GM23248 (cell line): Measurements from ENCODE around the gene CMTM5. TPM values are rescaled to one million over a fixed set of nuclear protein-coding genes. Genes with fewer than 3 reads are reported as not detected.

ENCODE experiments used
- DNase-seq: peaks from one replicate; pipeline ENCODE4 v3.0.0-alpha.2; 2015
- H2AFZ ChIP-seq: fragments of 200-600 bp; sonication (generic); 2 replicates; pipeline ENCODE4 v1.6.1; 2016; ENCODE audit warnings: antibody characterized with exemption
- H3F3A ChIP-seq: fragments of 200-600 bp; sonication (generic); 2 replicates; pipeline ENCODE4 v1.6.1; 2016; ENCODE audit warnings: mild to moderate bottlenecking, antibody characterized with exemption, mixed run types; ENCODE audit not compliant: insufficient read depth
- H3K27ac ChIP-seq: fragments of 200-600 bp; sonication (generic); 2 replicates; pipeline ENCODE4 v1.5.1; 2016; ENCODE audit warnings: mild to moderate bottlenecking
- H3K27me3 ChIP-seq: fragments of 200-600 bp; sonication (generic); replicated peaks from 2 replicates; pipeline ENCODE4 v1.6.1; 2016; ENCODE audit warnings: mild to moderate bottlenecking; ENCODE audit not compliant: insufficient read depth
- H3K36me3 ChIP-seq: fragments of 200-600 bp; sonication (generic); 2 replicates; pipeline ENCODE4 v1.6.1; 2016; ENCODE audit warnings: low read depth, mild to moderate bottlenecking
- H3K4me1 ChIP-seq: fragments of 200-600 bp; sonication (generic); 2 replicates; pipeline ENCODE4 v1.6.1; 2016; ENCODE audit warnings: mild to moderate bottlenecking; ENCODE audit not compliant: insufficient read depth
- H3K4me2 ChIP-seq: fragments of 200-600 bp; sonication (generic); one replicate; pipeline ENCODE4 v1.6.1; 2016; ENCODE audit warnings: mild to moderate bottlenecking; ENCODE audit not compliant: unreplicated experiment
- H3K4me3 ChIP-seq: fragments of 200-600 bp; sonication (generic); 2 replicates; pipeline ENCODE4 v1.5.1; 2016; ENCODE audit warnings: mild to moderate bottlenecking
- H3K79me2 ChIP-seq: fragments of 200-600 bp; sonication (generic); 2 replicates; pipeline ENCODE4 v1.6.1; 2016; ENCODE audit warnings: mild to moderate bottlenecking; ENCODE audit not compliant: insufficient read depth
- H3K9ac ChIP-seq: fragments of 200-600 bp; sonication (generic); 2 replicates; pipeline ENCODE4 v1.6.1; 2016; ENCODE audit warnings: mild to moderate bottlenecking
- H3K9me2 ChIP-seq: fragments of 200-600 bp; sonication (generic); 2 replicates; pipeline ENCODE4 v1.6.1; 2016; ENCODE audit warnings: mixed run types, mild to moderate bottlenecking, moderate library complexity; ENCODE audit not compliant: insufficient read depth
- H3K9me3 ChIP-seq: fragments of 200-600 bp; sonication (generic); one replicate; pipeline ENCODE4 v1.6.1; 2017; ENCODE audit warnings: low read depth
- H4K20me1 ChIP-seq: fragments of 200-600 bp; sonication (generic); 2 replicates; pipeline ENCODE4 v1.6.0; 2016; ENCODE audit not compliant: insufficient read depth
- EZH2 ChIP-seq: fragments of 200-600 bp; sonication (generic); IDR thresholded peaks from 2 replicates; pipeline ENCODE4 v1.6.1; 2018; ENCODE audit warnings: antibody characterized with exemption, mild to moderate bottlenecking; ENCODE audit not compliant: insufficient read depth, poor library complexity, severe bottlenecking
- EZH2phosphoT487 ChIP-seq: fragments of 200-600 bp; sonication (generic); IDR thresholded peaks from 2 replicates; pipeline ENCODE4 v1.6.1; 2018; ENCODE audit warnings: antibody characterized with exemption, moderate library complexity, mild to moderate bottlenecking, low read depth; ENCODE audit not compliant: insufficient read depth
- WGBS, 2 experiments: methylation state at CpG; one replicate each; pipeline ENCODE4 v1.1.6; 2015 to 2017; ENCODE audit warnings: low lambda C conversion rate in 2 of 2, low coverage in 1 of 2; ENCODE audit errors: missing lambda C conversion rate in 2 of 2; 5-methylcytosine and 5-hydroxymethylcytosine counted together
- in situ Hi-C: fragments of 300-500 bp; cut with MboI; formaldehyde crosslinking; loops from 2 replicates; pipeline ENCODE4 v1.15.0; 2020
- polyA plus RNA-seq: library from polyadenylated mRNA; unstranded; fragments of >200 nt; fragmentation: Nextera tagmentation; extraction: Ambion mirVana; gene quantifications from 2 replicates; pipeline ENCODE4 v1.2.1, GENCODE V29; 2016
- total RNA-seq: library from RNA; depleted of rRNA; stranded (reverse); fragments of >200 nt; shearing (Covaris generic); gene quantifications from 2 replicates; pipeline ENCODE4 v1.2.3, GENCODE V29; 2014

Gene CMTM5
- total and polyA plus RNA-seq, 2 experiments from 2014 or later, result not detected

DNA sequence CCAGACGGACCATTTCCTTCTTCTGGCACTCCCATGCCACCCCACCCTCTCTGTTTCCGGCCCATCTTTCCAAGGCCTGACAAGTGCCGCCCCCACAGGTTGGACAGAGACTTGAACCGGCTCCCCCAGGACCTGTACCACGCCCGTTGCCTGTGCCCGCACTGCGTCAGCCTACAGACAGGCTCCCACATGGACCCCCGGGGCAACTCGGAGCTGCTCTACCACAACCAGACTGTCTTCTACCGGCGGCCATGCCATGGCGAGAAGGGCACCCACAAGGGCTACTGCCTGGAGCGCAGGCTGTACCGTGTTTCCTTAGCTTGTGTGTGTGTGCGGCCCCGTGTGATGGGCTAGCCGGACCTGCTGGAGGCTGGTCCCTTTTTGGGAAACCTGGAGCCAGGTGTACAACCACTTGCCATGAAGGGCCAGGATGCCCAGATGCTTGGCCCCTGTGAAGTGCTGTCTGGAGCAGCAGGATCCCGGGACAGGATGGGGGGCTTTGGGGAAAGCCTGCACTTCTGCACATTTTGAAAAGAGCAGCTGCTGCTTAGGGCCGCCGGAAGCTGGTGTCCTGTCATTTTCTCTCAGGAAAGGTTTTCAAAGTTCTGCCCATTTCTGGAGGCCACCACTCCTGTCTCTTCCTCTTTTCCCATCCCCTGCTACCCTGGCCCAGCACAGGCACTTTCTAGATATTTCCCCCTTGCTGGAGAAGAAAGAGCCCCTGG lies 1.2 kb upstream of the CMTM5 start:
- Histone ChIP-seq H3K9me3 (no peaks in the 10 kb centered on the region), H3K27ac (no peak overlapping the region), H3K27me3 (peaks cover 9% of the 10 kb centered on the region; the same call in 1 of the 2 replicates), H3K36me3 (no peaks in the 10 kb centered on the region), H3K79me2 (no peaks in the 10 kb centered on the region), H4K20me1 (no peaks in the 10 kb centered on the region), H3K9ac (no peak overlapping the region), H3K9me2 (no peaks in the 10 kb centered on the region), H3K4me3 (no peak overlapping the region), H2AFZ (no peak overlapping the region), H3K4me1 (no peaks in the 10 kb centered on the region), H3F3A (no peaks in the 10 kb centered on the region), H3K4me2 (no peak overlapping the region)
- in situ Hi-C loops, result no loop called here
- no peak for DNase-seq
- TF ChIP-seq EZH2, result no peak
- TF ChIP-seq EZH2phosphoT487, result no peak
- 71 to 75% methylated on average over 21 of the region's 21 CpGs for WGBS, 2 experiments

DNA sequence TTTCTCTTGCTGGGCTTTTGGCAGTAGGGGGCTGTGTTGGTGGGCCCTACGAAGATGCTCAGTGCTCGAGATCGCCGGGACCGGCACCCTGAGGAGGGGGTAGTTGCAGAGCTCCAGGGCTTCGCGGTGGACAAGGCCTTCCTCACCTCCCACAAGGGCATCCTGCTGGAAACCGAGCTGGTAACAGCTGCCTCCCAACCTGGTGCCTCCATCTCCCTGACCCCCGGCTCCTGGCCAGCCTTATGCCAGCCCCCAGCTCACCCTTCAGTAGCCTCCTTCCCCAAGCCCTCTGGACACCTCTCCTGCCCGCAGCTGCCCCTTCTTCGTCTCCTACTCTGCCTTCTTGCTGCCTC lies 328 bp downstream of the CMTM5 start:
- no peaks in the 10 kb centered on the region for H3K4me1 ChIP-seq
- no peak overlapping the region for H3K4me2 ChIP-seq
- H3K4me3 ChIP-seq, result no peak overlapping the region
- H3K79me2 ChIP-seq, result no peaks in the 10 kb centered on the region
- no peaks in the 10 kb centered on the region for H4K20me1 ChIP-seq
- DNase-seq, result no peak
- no peaks in the 10 kb centered on the region for H3K36me3 ChIP-seq
- H3F3A ChIP-seq, result no peaks in the 10 kb centered on the region
- H3K9me3 ChIP-seq, result no peaks in the 10 kb centered on the region
- 38 to 40% methylated on average over 9 to 11 of the region's 11 CpGs for whole genome bisulfite sequencing, 2 experiments
- in situ Hi-C loops, result no loop called here
- no peaks in the 10 kb centered on the region for H3K9me2 ChIP-seq
- peaks cover 12% of the 10 kb centered on the region; the same call in 1 of the 2 replicates for H3K27me3 ChIP-seq
- H2AFZ ChIP-seq, result no peak overlapping the region
- no peak overlapping the region for H3K9ac ChIP-seq
- TF ChIP-seq EZH2phosphoT487 (no peak), EZH2 (no peak)
- no peak overlapping the region for H3K27ac ChIP-seq

DNA sequence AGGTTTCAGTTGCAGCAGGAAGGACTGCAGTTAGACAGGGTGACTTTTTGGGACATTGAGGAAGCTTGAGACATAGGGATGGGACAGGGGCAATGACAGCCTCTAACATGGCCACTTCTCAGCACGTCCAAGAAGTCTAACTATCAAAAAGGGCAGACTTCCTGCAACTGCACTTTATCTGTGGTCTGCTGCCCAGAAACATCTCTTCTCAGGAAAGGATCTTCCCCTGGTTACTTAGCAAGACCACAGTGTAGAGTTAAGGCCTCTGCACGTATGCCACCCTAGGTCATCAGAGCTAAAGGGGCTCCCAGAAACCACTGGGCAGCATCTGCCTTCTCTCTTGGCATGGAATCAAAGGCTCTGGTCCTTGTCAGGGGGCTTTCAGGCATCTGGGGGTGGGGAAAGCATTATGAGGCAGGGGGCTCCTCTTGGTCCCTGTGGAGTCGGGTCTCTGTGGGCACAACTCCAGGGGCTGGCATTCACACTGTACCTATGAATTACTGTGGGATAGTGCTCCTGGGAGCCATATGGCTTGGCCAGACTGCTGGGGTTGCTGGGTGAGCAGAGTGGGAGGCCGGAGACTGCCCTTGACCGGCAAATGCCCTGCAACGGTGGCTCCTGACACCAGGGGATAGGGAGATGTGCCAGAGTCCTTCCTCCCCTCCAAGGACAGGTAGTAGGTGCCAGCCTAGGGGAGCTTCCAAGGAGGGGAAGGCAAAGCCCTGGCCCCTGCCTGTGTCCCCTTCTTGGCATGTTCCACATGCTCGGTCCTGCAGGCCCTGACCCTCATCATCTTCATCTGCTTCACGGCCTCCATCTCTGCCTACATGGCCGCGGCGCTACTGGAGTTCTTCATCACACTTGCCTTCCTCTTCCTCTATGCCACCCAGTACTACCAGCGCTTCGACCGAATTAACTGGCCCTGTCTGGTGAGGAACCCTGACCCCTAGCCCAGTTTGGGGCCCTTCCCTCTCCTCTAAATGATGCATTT lies 1.0 kb downstream of the CMTM5 start:
- TF ChIP-seq EZH2phosphoT487, result no peak
- Histone ChIP-seq H2AFZ (no peak overlapping the region), H3F3A (no peaks in the 10 kb centered on the region), H3K9ac (no peak overlapping the region), H4K20me1 (no peaks in the 10 kb centered on the region), H3K27me3 (peaks cover 12% of the 10 kb centered on the region; the same call in 1 of the 2 replicates), H3K79me2 (no peaks in the 10 kb centered on the region), H3K9me3 (no peaks in the 10 kb centered on the region), H3K4me3 (no peak overlapping the region), H3K9me2 (no peaks in the 10 kb centered on the region), H3K27ac (no peak overlapping the region), H3K4me2 (no peak overlapping the region), H3K4me1 (no peaks in the 10 kb centered on the region), H3K36me3 (no peaks in the 10 kb centered on the region)
- in situ Hi-C loops, result no loop called here
- no peak for DNase-seq
- 76 to 77% methylated on average over 13 to 14 of the region's 14 CpGs for WGBS, 2 experiments

DNA sequence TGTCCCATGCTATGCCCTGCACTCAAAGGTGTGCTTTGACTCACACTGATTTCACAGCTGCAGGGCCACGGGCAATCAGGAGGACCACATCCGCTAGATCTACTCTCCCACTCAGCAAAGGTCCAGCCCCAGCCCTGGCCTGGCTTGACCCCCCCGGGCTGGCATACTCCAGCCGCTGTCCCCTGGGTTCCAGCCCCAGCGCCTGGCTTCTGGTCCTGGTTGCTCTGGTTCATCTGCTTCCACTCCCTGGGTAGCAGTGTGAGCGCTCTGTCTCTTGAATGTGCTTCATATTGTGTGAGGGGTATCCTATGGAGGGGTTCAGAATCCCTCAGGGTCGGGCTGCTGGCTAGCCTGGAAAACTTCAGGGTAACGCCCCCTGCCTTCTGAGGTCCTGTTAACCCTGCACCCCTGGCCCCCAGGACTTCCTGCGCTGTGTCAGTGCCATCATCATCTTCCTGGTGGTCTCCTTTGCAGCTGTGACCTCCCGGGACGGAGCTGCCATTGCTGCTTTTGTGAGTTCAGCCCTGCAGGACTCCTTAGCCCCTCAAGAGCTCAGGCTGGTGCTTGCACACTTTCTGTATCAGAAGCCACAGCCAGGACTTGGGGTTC lies 1.9 kb downstream of the CMTM5 start:
- DNase-seq, result no peak
- no peak overlapping the region for H3K9ac ChIP-seq
- no peaks in the 10 kb centered on the region for H3K4me1 ChIP-seq
- no peaks in the 10 kb centered on the region for H4K20me1 ChIP-seq
- in situ Hi-C loops, result no loop called here
- TF ChIP-seq EZH2phosphoT487 (no peak), EZH2 (no peak)
- no peaks in the 10 kb centered on the region for H3K9me3 ChIP-seq
- H3K27me3 ChIP-seq, result peaks cover 12% of the 10 kb centered on the region; the same call in 1 of the 2 replicates
- no peak overlapping the region for H3K4me3 ChIP-seq
- no peaks in the 10 kb centered on the region for H3K79me2 ChIP-seq
- no peak overlapping the region for H3K4me2 ChIP-seq
- no peak overlapping the region for H2AFZ ChIP-seq
- 54 to 59% methylated on average over 11 of the region's 11 CpGs for WGBS, 2 experiments
- no peaks in the 10 kb centered on the region for H3K9me2 ChIP-seq
- H3K36me3 ChIP-seq, result no peaks in the 10 kb centered on the region
- no peaks in the 10 kb centered on the region for H3F3A ChIP-seq
- no peak overlapping the region for H3K27ac ChIP-seq
